ENCODE measurements around the gene COQ2. TPM values are rescaled to one million over a fixed set of nuclear protein-coding genes. Genes with fewer than 3 reads are reported as not detected.
"Not testable (repeated sequence)": the region's sequence is repeated elsewhere in the genome, so short reads cannot be mapped to it uniquely, and the experiment has no call there.

COQ2 gene
- total RNA-seq, 1 experiment from 2014 or later, result 24.2 TPM

DNA sequence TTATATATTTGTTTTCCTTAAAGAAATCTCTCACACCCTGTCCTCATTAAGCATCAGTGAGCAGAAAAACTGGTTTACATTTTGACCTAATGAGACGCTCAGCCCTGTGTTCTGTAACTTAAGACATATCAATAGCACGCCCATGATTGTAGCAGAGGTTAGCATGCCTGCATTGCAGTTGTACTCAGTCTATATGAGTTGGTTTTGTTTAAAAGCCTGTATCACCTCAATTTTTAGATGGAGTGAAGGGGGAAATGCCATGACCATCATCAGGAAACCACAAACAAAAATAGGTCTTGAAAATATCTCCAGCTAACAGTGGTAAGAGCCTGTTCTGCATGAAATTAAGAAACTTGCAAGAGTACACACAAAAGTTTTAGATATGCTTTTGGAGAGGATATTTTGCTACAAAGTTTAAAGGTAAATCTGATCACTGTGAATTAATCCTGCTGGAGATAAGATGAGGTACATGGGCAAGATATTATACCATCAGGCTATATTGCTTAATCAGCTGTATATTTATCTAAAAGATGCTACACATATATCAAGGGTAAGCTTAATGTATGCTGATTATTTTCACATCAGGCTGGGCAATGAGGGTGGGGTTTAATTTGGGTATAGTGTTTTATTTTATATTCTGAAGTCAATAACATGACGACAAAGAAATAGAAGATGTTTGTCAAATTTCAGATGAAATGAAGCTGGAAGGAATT lies 13.1 kb upstream of the COQ2 start:
- Mint-ChIP-seq H3K4me1 (ENCODE audit: low read depth, unreplicated experiment) (no peaks in the 10 kb centered on the region), H3K27me3 (ENCODE audit: insufficient read depth, unreplicated experiment) (no peaks in the 10 kb centered on the region), H3K4me3 (ENCODE audit: unreplicated experiment) (no peak overlapping the region), H3K27ac (ENCODE audit: unreplicated experiment) (no peak overlapping the region), H3K9me3 (ENCODE audit: unreplicated experiment) (no peaks in the 10 kb centered on the region), H3K36me3 (ENCODE audit: insufficient read depth, unreplicated experiment) (no peaks in the 10 kb centered on the region)
- intact Hi-C loops (cut with micrococcal nuclease; ENCODE audit: unreplicated experiment), result no loop called here
- Histone ChIP-seq H3K36me3 (ENCODE audit: control insufficient read depth, insufficient read depth, low read length) (no peaks in the 10 kb centered on the region), H3K9me3 (no peaks in the 10 kb centered on the region), H3K27me3 (replicated peaks; ENCODE audit: control insufficient read depth, insufficient read depth, low read length) (no peaks in the 10 kb centered on the region), H3K4me3 (ENCODE audit: low read depth, low read length) (no peak overlapping the region), H3K4me1 (no peaks in the 10 kb centered on the region)
- DNase-seq, result no peak
- TF ChIP-seq, protein P1, sequence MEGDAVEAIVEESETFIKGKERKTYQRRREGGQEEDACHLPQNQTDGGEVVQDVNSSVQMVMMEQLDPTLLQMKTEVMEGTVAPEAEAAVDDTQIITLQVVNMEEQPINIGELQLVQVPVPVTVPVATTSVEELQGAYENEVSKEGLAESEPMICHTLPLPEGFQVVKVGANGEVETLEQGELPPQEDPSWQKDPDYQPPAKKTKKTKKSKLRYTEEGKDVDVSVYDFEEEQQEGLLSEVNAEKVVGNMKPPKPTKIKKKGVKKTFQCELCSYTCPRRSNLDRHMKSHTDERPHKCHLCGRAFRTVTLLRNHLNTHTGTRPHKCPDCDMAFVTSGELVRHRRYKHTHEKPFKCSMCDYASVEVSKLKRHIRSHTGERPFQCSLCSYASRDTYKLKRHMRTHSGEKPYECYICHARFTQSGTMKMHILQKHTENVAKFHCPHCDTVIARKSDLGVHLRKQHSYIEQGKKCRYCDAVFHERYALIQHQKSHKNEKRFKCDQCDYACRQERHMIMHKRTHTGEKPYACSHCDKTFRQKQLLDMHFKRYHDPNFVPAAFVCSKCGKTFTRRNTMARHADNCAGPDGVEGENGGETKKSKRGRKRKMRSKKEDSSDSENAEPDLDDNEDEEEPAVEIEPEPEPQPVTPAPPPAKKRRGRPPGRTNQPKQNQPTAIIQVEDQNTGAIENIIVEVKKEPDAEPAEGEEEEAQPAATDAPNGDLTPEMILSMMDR (IDR thresholded peaks at IDR 0.05; ENCODE audit: insufficient read depth in 1 of 2, low read depth in 1 of 2, low read length in 1 of 2, severe bottlenecking in 1 of 2, unreplicated experiment in 1 of 2), result no peak
- ChIA-PET POLR2A (no interaction called here), CTCF (no interaction called here)
- BruUV-seq (replicated peaks), result no TSS peak

DNA sequence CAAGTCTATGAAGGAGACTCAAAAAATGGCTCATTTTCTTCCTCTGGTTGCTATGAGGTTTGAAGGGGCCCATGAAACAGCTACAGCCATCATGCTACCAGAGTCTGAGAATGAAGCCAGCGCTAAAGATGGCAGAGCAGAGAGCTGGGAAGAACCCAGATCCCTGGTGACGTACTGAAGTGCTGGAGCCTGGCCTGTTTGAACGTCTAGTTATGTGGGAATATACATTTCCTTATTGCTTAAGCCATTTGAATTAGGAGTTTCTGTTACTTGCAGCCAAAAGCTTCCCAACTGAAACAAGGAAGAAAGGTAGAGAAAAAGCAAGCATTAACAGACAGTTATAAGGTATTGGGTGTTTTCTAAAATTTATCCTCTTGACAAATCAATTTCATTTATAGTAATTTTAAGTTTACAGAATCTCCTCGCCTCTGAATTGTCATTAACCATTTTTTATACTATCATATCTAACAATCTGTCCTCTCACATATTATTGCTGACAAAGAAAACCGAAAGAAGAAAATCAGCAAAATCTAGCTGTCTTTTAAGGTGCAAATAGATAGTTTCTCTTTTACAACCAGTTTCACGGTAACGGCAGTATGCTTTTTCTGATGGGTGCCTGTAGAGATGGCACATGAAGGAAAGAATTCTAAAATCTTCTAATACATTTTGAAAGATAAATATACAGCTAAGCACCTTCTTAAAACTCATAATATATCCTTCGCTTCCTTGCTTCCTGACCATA lies 8.9 kb upstream of the COQ2 start:
- CTCF ChIA-PET, result no interaction called here
- no peak overlapping the region for H3K4me3 ChIP-seq (ENCODE audit: low read depth, low read length)
- no peak overlapping the region for H3K27ac Mint-ChIP-seq (ENCODE audit: unreplicated experiment)
- no peaks in the 10 kb centered on the region for H3K36me3 ChIP-seq (ENCODE audit: control insufficient read depth, insufficient read depth, low read length)
- intact Hi-C loops (cut with micrococcal nuclease; ENCODE audit: unreplicated experiment), result no loop called here
- H3K36me3 Mint-ChIP-seq (ENCODE audit: insufficient read depth, unreplicated experiment), result no peaks in the 10 kb centered on the region
- H3K4me3 Mint-ChIP-seq (ENCODE audit: unreplicated experiment), result no peak overlapping the region
- no peaks in the 10 kb centered on the region for H3K4me1 Mint-ChIP-seq (ENCODE audit: low read depth, unreplicated experiment)
- no peaks in the 10 kb centered on the region for H3K9me3 ChIP-seq
- TF ChIP-seq, protein P1 (IDR thresholded peaks at IDR 0.05; ENCODE audit: insufficient read depth in 1 of 2, low read depth in 1 of 2, low read length in 1 of 2, severe bottlenecking in 1 of 2, unreplicated experiment in 1 of 2), result no peak
- no peak for DNase-seq
- no peaks in the 10 kb centered on the region for H3K9me3 Mint-ChIP-seq (ENCODE audit: unreplicated experiment)
- BruUV-seq (replicated peaks), result no TSS peak
- POLR2A ChIA-PET, result no interaction called here
- 0 out of 2 replicates have a peak, but pooled peaks cover 3% of the 10 kb centered on the region for H3K4me1 ChIP-seq
- no peaks in the 10 kb centered on the region for H3K27me3 ChIP-seq (replicated peaks; ENCODE audit: control insufficient read depth, insufficient read depth, low read length)
- H3K27me3 Mint-ChIP-seq (ENCODE audit: insufficient read depth, unreplicated experiment), result no peaks in the 10 kb centered on the region

DNA sequence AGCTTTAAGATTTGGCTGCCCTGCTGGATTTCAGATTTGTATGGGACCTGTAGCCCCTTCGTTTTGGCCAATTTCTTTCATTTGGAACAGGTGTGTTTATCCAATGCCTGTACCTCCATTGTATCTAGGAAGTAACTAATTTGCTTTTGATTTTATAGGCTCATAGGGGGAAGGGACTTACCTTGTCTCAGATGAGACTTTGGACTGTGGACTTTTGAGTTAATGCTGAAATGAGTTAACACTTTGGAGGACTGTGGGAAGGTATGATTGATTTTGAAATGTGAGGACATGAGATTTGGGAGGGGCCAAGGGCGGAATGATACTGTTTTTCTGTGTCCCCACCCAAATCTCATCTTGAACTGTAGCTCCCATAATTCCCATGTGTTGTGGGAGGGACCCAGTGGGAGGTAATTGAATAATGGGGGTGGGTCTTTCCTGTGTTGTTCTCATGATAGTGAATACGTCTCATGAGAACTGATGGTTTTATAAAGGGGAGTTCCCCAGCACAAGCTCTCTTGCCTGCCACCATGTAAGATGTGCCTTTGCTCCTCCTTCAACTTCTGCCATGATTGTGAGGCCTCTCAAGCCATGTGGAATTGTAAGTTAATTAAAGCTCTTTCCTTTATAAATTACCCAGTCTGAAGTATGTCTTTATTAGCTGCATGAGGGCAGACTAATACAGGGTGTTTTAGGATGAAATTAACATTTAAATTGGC lies 5.6 kb upstream of the COQ2 start:
- H3K4me1 Mint-ChIP-seq (ENCODE audit: low read depth, unreplicated experiment); intact Hi-C loops (cut with micrococcal nuclease; ENCODE audit: unreplicated experiment); H3K4me3 Mint-ChIP-seq (ENCODE audit: unreplicated experiment); DNase-seq; CTCF ChIA-PET; H3K4me3 ChIP-seq (ENCODE audit: low read depth, low read length); H3K27me3 ChIP-seq (replicated peaks; ENCODE audit: control insufficient read depth, insufficient read depth, low read length); H3K36me3 Mint-ChIP-seq (ENCODE audit: insufficient read depth, unreplicated experiment); BruUV-seq (replicated peaks); H3K9me3 ChIP-seq; H3K27ac Mint-ChIP-seq (ENCODE audit: unreplicated experiment); H3K27me3 Mint-ChIP-seq (ENCODE audit: insufficient read depth, unreplicated experiment); H3K4me1 ChIP-seq; POLR2A ChIA-PET; H3K9me3 Mint-ChIP-seq (ENCODE audit: unreplicated experiment); H3K36me3 ChIP-seq (ENCODE audit: control insufficient read depth, insufficient read depth, low read length): not testable (repeated sequence)

DNA sequence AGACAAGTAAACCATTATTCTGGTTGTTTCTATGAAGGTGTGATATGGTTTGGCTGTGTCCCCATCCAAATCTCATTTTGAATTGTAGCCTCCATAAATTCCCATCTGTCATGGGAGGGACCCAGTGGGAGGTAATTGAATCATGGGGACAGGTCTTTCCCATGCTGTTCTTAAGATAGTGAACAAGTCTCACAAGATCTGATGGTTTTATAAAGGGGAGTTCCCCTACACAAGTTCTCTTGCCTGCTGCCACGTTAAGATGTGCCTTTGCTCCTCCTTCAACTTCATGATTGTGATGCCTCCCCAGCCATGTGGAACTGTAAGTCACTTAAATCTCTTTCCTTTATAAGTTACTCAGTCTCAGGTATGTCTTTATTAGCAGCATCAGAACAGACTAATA lies 3.8 kb upstream of the COQ2 start:
- H3K27me3 ChIP-seq (replicated peaks; ENCODE audit: control insufficient read depth, insufficient read depth, low read length); H3K4me1 ChIP-seq; H3K36me3 Mint-ChIP-seq (ENCODE audit: insufficient read depth, unreplicated experiment); H3K4me3 Mint-ChIP-seq (ENCODE audit: unreplicated experiment); BruUV-seq (replicated peaks); H3K4me3 ChIP-seq (ENCODE audit: low read depth, low read length); H3K9me3 Mint-ChIP-seq (ENCODE audit: unreplicated experiment); H3K27me3 Mint-ChIP-seq (ENCODE audit: insufficient read depth, unreplicated experiment); H3K9me3 ChIP-seq; H3K36me3 ChIP-seq (ENCODE audit: control insufficient read depth, insufficient read depth, low read length); H3K27ac Mint-ChIP-seq (ENCODE audit: unreplicated experiment); H3K4me1 Mint-ChIP-seq (ENCODE audit: low read depth, unreplicated experiment); POLR2A ChIA-PET; DNase-seq; CTCF ChIA-PET: not testable (repeated sequence)
- intact Hi-C loops (cut with micrococcal nuclease; ENCODE audit: unreplicated experiment), result loop anchor here (10.0 kb wide), 1 partner anchor 384 kb away; the partner anchor contains the start of gene THAP9
